Stomach (tissue), 9 donors: ENCODE results near the gene SLC9A4. TPM values are rescaled to one million over a fixed set of nuclear protein-coding genes. Genes with fewer than 3 reads are reported as not detected.

Experiments used
- DNase-seq, 2 donors: peaks; one replicate each; pipeline versions ENCODE4 v3.0.0 to v3.0.0-alpha.2; 2013 to 2019
- H3K27ac ChIP-seq, 5 donors: fragments of 200-600 bp in 4 of 5; sonication (generic) in 4 of 5; one replicate each; pipeline ENCODE4 v1.5.1; 2013 to 2019; ENCODE audit warnings: mild to moderate bottlenecking in 1 of 5, moderate library complexity in 1 of 5
- H3K27me3 ChIP-seq, 3 donors: fragments of 200-600 bp; sonication (generic); one replicate each; pipeline ENCODE4 v1.5.1; 2017 to 2019; ENCODE audit warnings: mixed run types in 1 of 3
- H3K36me3 ChIP-seq, 4 donors: fragments of 200-600 bp; sonication (generic); 1 replicate in 3 of 4; 2 replicates in 1 of 4; pipeline ENCODE4 v1.5.1; 2016 to 2019
- H3K4me1 ChIP-seq, 4 donors: fragments of 200-600 bp; sonication (generic); one replicate each; pipeline ENCODE4 v1.5.1; 2016 to 2019
- H3K4me3 ChIP-seq, 4 donors: fragments of 200-600 bp; sonication (generic) in 3 of 4; one replicate each; pipeline ENCODE4 v1.5.1; 2016 to 2019; ENCODE audit warnings: mild to moderate bottlenecking in 1 of 4
- H3K9me3 ChIP-seq, 4 donors: fragments of 200-600 bp; sonication (generic); one replicate each; pipeline ENCODE4 v1.5.1; 2016 to 2019
- CTCF ChIP-seq, 7 experiments: fragments of 450-650 bp in 4 of 7; fragments of 200-600 bp in 3 of 7; sonication (generic) in 3 of 7; IDR thresholded peaks; one replicate each; pipeline ENCODE4 v1.5.1; 2016 to 2019; ENCODE audit warnings: antibody characterized with exemption in 7 of 7, control low read depth in 2 of 7, mild to moderate bottlenecking in 1 of 7
- EP300 ChIP-seq: sonication (generic); formaldehyde crosslinking; IDR thresholded peaks from one replicate; pipeline ENCODE4 v1.6.1; 2017; ENCODE audit warnings: antibody characterized with exemption
- POLR2A ChIP-seq, 4 donors: fragments of 450-650 bp; IDR thresholded peaks; one replicate each; pipeline ENCODE4 v1.6.1; 2016; ENCODE audit warnings: antibody characterized with exemption in 4 of 4, control low read depth in 2 of 4, mild to moderate bottlenecking in 1 of 4, moderate library complexity in 1 of 4
- POLR2AphosphoS5 ChIP-seq, 3 donors: sonication (generic); formaldehyde crosslinking; IDR thresholded peaks; one replicate each; pipeline ENCODE4 v1.6.1; 2016; ENCODE audit warnings: antibody characterized with exemption in 3 of 3
- WGBS, 5 donors: extraction: QIAGEN DNeasy Blood & Tissue Kit in 3 of 5; methylation state at CpG; one replicate each; pipeline versions ENCODE4 v1.1.5 to v1.1.7; 2013 to 2018; 5-methylcytosine and 5-hydroxymethylcytosine counted together
- intact Hi-C: fragments of 100-400 bp; cut with DNase I; formaldehyde crosslinking; loops from one replicate; pipeline ENCODE4 v1.15.1; 2023; ENCODE audit warnings: low total_unique reads
- polyA plus RNA-seq, 3 donors: library from polyadenylated mRNA; stranded (reverse); fragments of 200-250 nt; gene quantifications; one replicate each; pipeline ENCODE4 v1.2.3, GENCODE V29; 2013
- total RNA-seq, 5 donors: library from RNA; depleted of rRNA; stranded (reverse); fragments of >200 nt; gene quantifications; one replicate each; pipeline versions ENCODE4 v1.1.0 to v1.2.3, GENCODE V29; 2014 to 2016
- donor health status: healthy with polysubstance abuse.
- donor health status: Bipolar disorder and iron deficiency.
- donor health status: healthy.

SLC9A4 gene
- total and polyA plus RNA-seq, 8 donors, result 4.7 to 143 (median 92.4) TPM; not detected in 1

GRCh38 chr2:102481931-102482330 is 8.9 kb downstream of the SLC9A4 start:
- Histone ChIP-seq H3K27me3 (peaks cover 0 to 6% (median 0%) of the 10 kb centered on the region in 3 donors), H3K36me3 (peaks cover 0 to 7% (median 0%) of the 10 kb centered on the region in 4 donors), H3K4me1 (peaks cover 0 to 41% (median 13%) of the 10 kb centered on the region in 4 donors), H3K9me3 (no peaks in the 10 kb centered on the region), H3K27ac (no peak overlapping the region), H3K4me3 (no peak overlapping the region)
- intact Hi-C loops, result loop anchor here (10.0 kb wide), 1 partner anchor 113 kb away; no protein-coding TSS in a partner anchor
- DNase-seq, result no peak
- TF ChIP-seq EP300 (no peak), POLR2AphosphoS5 (IDR thresholded peaks at IDR 0.05) (no peak), CTCF (IDR thresholded peaks at IDR 0.05) (no peak), POLR2A (IDR thresholded peaks at IDR 0.05) (no peak)
- 77 to 79% (median 79%) methylated on average over 7 of the region's 7 CpGs for whole genome bisulfite sequencing, 5 donors

- Histone ChIP-seq H3K4me3 (no peak overlapping the region), H3K27ac (peak overlapping the region in 1 of 5 donors; percentile 48), H3K36me3 (peaks cover 0 to 7% (median 0%) of the 10 kb centered on the region in 4 donors), H3K9me3 (no peaks in the 10 kb centered on the region), H3K27me3 (peaks cover 0 to 6% (median 0%) of the 10 kb centered on the region in 3 donors), H3K4me1 (peaks cover 6 to 43% (median 10%) of the 10 kb centered on the region in 4 donors)
- intact Hi-C loops, result loop anchor here (10.0 kb wide), 1 partner anchor 112 kb away; no protein-coding TSS in a partner anchor
- TF ChIP-seq POLR2A (IDR thresholded peaks at IDR 0.05) (no peak), CTCF (IDR thresholded peaks at IDR 0.05) (no peak), POLR2AphosphoS5 (IDR thresholded peaks at IDR 0.05) (no peak), EP300 (no peak)
- WGBS, 5 donors, result 67 to 87% (median 78%) methylated on average over 6 of the region's 6 CpGs
- no peak for DNase-seq
Measured at GRCh38 chr2:102483086-102483485, 10.1 kb downstream of the SLC9A4 start.

DNA sequence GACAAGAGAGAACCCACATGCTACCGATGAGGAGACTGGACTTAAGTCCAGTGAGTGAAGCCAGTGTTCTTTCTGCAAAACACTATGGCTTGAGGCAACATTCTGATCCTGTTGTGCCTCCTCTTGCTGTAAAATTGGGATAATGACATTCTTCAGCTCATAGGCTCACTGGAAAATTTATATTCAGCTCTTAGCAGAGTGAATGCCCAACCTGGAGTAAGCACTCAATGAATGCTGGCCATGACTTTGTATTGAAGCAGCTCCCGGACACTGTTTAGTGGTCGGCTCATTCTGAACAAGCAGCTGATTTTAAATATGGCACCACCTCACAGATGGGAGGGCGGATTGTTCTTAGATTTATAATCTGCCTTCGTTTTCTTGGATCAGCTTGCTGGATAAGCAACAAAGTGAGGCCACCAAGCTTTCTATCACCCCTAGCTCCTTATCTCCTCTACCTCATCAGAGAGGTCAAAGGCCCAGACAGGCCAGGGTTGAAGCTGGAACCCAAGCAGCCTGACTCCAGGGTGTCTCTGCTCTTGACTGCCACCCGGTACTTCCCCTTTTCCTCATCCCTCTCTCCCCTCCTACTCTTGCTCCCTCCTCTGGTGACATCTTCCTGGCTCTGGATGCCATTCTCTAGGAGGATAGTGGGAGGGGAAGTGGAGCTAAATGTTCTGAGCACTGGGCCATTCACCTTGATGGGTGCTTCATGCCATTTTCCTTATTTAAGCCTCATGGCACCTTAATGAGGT is 11.5 kb downstream of the SLC9A4 start:
- no peak overlapping the region for H3K4me3 ChIP-seq
- H3K36me3 ChIP-seq, result peaks cover 0 to 7% (median 0%) of the 10 kb centered on the region in 4 donors
- H3K27me3 ChIP-seq, result no peaks in the 10 kb centered on the region
- TF ChIP-seq POLR2AphosphoS5 (IDR thresholded peaks at IDR 0.05) (no peak), CTCF (IDR thresholded peaks at IDR 0.05) (no peak), POLR2A (IDR thresholded peaks at IDR 0.05) (no peak), EP300 (no peak)
- WGBS, 5 donors, result 73 to 89% (median 83%) methylated on average over 6 of the region's 6 CpGs
- H3K27ac ChIP-seq, result peak overlapping the region in 2 of 5 donors; percentile 40 to 65
- intact Hi-C loops, result loop anchor here (10.0 kb wide), 1 partner anchor 110 kb away; no protein-coding TSS in a partner anchor
- no peak for DNase-seq
- peaks cover 4 to 34% (median 6%) of the 10 kb centered on the region in 4 donors for H3K4me1 ChIP-seq
- H3K9me3 ChIP-seq, result no peaks in the 10 kb centered on the region

- Histone ChIP-seq H3K4me3 (no peak overlapping the region), H3K4me1 (peaks cover 3 to 27% (median 6%) of the 10 kb centered on the region in 4 donors), H3K27ac (peak overlapping the region in 2 of 5 donors; percentile 40 to 65), H3K36me3 (peaks cover 0 to 7% (median 0%) of the 10 kb centered on the region in 4 donors), H3K27me3 (no peaks in the 10 kb centered on the region), H3K9me3 (no peaks in the 10 kb centered on the region)
- WGBS, 5 donors, result 66 to 79% (median 69%) methylated on average over 5 of the region's 5 CpGs
- TF ChIP-seq EP300, result no peak
- no peak for DNase-seq
- intact Hi-C loops, result loop anchor here (10.0 kb wide), 1 partner anchor 110 kb away; no protein-coding TSS in a partner anchor
Measured at GRCh38 chr2:102485147-102485785, 12.2 kb downstream of the SLC9A4 start.
